Measurements from ENCODE around the gene TERB1. TPM values are rescaled to one million over a fixed set of nuclear protein-coding genes. Genes with fewer than 3 reads are reported as not detected.

TERB1 gene
- polyA plus RNA-seq, 1 donor from 2014 or later: 0.38 TPM

DNA sequence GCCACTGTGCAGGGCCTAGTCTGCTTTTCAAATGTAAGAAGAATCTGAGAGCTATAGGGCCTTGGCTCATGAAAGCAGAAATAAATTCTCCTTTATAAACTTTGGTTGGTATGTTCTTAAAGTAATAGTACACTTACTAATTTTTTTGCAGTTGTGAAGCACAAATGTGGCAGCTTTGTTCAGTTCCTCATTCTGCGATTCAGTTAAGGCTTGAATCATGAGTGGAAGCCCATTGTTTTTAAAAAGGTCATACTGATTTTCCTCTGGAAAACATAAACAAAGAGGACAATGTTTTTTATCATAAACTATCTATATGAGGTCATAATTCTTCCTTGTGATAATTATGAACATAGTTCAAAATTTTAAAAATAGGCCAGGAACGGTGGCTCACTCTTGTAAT is 26.4 kb downstream of the TERB1 start:
- H3K27me3 ChIP-seq (ENCODE audit: insufficient read depth, low read depth, low read length): no peaks in the 10 kb centered on the region
- no peak overlapping the region for H2AFZ ChIP-seq (ENCODE audit: low read depth, low read length)
- H3K36me3 ChIP-seq (ENCODE audit: insufficient read depth, low read length): no peaks in the 10 kb centered on the region
- no peaks in the 10 kb centered on the region for H3K79me2 ChIP-seq (replicated peaks; ENCODE audit: insufficient read depth, low read length)
- H3K9ac ChIP-seq (ENCODE audit: low read length): no peak overlapping the region
- H3K4me3 ChIP-seq (ENCODE audit: low read length): no peak overlapping the region
- no peaks in the 10 kb centered on the region for H3K9me3 ChIP-seq (ENCODE audit: low read length)
- H3K27ac ChIP-seq (ENCODE audit: low read length): no peak overlapping the region
- H3F3A ChIP-seq (ENCODE audit: insufficient read depth, low read length, poor library complexity, severe bottlenecking): no peaks in the 10 kb centered on the region
- H4K20me1 ChIP-seq (ENCODE audit: insufficient read depth): no peaks in the 10 kb centered on the region
- no peaks in the 10 kb centered on the region for H3K9me2 ChIP-seq (ENCODE audit: insufficient read depth, low read length)
- TF ChIP-seq, protein P1, sequence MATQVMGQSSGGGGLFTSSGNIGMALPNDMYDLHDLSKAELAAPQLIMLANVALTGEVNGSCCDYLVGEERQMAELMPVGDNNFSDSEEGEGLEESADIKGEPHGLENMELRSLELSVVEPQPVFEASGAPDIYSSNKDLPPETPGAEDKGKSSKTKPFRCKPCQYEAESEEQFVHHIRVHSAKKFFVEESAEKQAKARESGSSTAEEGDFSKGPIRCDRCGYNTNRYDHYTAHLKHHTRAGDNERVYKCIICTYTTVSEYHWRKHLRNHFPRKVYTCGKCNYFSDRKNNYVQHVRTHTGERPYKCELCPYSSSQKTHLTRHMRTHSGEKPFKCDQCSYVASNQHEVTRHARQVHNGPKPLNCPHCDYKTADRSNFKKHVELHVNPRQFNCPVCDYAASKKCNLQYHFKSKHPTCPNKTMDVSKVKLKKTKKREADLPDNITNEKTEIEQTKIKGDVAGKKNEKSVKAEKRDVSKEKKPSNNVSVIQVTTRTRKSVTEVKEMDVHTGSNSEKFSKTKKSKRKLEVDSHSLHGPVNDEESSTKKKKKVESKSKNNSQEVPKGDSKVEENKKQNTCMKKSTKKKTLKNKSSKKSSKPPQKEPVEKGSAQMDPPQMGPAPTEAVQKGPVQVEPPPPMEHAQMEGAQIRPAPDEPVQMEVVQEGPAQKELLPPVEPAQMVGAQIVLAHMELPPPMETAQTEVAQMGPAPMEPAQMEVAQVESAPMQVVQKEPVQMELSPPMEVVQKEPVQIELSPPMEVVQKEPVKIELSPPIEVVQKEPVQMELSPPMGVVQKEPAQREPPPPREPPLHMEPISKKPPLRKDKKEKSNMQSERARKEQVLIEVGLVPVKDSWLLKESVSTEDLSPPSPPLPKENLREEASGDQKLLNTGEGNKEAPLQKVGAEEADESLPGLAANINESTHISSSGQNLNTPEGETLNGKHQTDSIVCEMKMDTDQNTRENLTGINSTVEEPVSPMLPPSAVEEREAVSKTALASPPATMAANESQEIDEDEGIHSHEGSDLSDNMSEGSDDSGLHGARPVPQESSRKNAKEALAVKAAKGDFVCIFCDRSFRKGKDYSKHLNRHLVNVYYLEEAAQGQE (IDR thresholded peaks at IDR 0.05; ENCODE audit: borderline replicate concordance): no peak
- TF ChIP-seq SMC3 (conservative IDR thresholded peaks at IDR 0.05; ENCODE audit: poor library complexity) (no peak), EZH2 (IDR thresholded peaks at IDR 0.05; ENCODE audit: borderline replicate concordance, insufficient read depth, low read length, poor library complexity, severe bottlenecking) (no peak), MXI1 (conservative IDR thresholded peaks at IDR 0.05; ENCODE audit: poor library complexity, severe bottlenecking) (no peak), POLR2AphosphoS5 (IDR thresholded peaks at IDR 0.05) (no peak), TAF1 (IDR thresholded peaks at IDR 0.05; ENCODE audit: low read depth) (no peak), EP300 (conservative IDR thresholded peaks at IDR 0.05; ENCODE audit: poor library complexity, severe bottlenecking) (no peak), RAD21 (conservative IDR thresholded peaks at IDR 0.05) (no peak)
- TF ChIP-seq, protein P2, sequence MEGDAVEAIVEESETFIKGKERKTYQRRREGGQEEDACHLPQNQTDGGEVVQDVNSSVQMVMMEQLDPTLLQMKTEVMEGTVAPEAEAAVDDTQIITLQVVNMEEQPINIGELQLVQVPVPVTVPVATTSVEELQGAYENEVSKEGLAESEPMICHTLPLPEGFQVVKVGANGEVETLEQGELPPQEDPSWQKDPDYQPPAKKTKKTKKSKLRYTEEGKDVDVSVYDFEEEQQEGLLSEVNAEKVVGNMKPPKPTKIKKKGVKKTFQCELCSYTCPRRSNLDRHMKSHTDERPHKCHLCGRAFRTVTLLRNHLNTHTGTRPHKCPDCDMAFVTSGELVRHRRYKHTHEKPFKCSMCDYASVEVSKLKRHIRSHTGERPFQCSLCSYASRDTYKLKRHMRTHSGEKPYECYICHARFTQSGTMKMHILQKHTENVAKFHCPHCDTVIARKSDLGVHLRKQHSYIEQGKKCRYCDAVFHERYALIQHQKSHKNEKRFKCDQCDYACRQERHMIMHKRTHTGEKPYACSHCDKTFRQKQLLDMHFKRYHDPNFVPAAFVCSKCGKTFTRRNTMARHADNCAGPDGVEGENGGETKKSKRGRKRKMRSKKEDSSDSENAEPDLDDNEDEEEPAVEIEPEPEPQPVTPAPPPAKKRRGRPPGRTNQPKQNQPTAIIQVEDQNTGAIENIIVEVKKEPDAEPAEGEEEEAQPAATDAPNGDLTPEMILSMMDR (IDR thresholded peaks at IDR 0.05; ENCODE audit: poor library complexity, severe bottlenecking): no peak
- H3K4me2 ChIP-seq (ENCODE audit: low read length): no peak overlapping the region

DNA sequence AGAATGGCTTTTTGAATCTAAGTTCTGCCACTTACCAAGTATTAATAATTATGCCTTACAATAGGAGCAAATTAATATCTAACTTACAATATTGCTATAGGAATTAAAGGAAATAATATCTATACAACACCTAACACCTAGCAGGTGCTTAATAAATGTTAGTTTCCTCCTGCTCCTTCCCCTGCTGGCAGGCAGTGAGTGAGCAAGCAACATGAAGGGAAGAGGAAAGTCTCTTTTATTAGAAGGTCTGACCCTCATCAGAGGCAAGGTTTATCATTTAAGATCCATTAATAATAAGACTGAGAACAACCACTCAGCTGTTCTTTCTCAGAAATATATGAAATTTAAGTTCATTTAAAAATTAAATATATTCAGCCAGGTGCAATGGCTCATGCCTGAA is 43.3 kb downstream of the TERB1 start:
- H3K9me3 ChIP-seq (ENCODE audit: low read length): no peaks in the 10 kb centered on the region
- H3K9me2 ChIP-seq (ENCODE audit: insufficient read depth, low read length): no peaks in the 10 kb centered on the region
- TF ChIP-seq, protein P1 (IDR thresholded peaks at IDR 0.05; ENCODE audit: borderline replicate concordance): no peak
- TF ChIP-seq POLR2AphosphoS5 (IDR thresholded peaks at IDR 0.05) (no peak), SMC3 (conservative IDR thresholded peaks at IDR 0.05; ENCODE audit: poor library complexity) (no peak), MXI1 (conservative IDR thresholded peaks at IDR 0.05; ENCODE audit: poor library complexity, severe bottlenecking) (no peak), EZH2 (IDR thresholded peaks at IDR 0.05; ENCODE audit: borderline replicate concordance, insufficient read depth, low read length, poor library complexity, severe bottlenecking) (no peak), EP300 (conservative IDR thresholded peaks at IDR 0.05; ENCODE audit: poor library complexity, severe bottlenecking) (no peak), TAF1 (IDR thresholded peaks at IDR 0.05; ENCODE audit: low read depth) (no peak), RAD21 (conservative IDR thresholded peaks at IDR 0.05) (no peak)
- TF ChIP-seq, protein P2 (IDR thresholded peaks at IDR 0.05; ENCODE audit: poor library complexity, severe bottlenecking): no peak
- no peak overlapping the region for H2AFZ ChIP-seq (ENCODE audit: low read depth, low read length)
- H3K79me2 ChIP-seq (replicated peaks; ENCODE audit: insufficient read depth, low read length): no peaks in the 10 kb centered on the region
- no peak overlapping the region for H3K4me2 ChIP-seq (ENCODE audit: low read length)
- no peaks in the 10 kb centered on the region for H3F3A ChIP-seq (ENCODE audit: insufficient read depth, low read length, poor library complexity, severe bottlenecking)
- H3K27me3 ChIP-seq (ENCODE audit: insufficient read depth, low read depth, low read length): no peaks in the 10 kb centered on the region
- no peak overlapping the region for H3K4me3 ChIP-seq (ENCODE audit: low read length)
- H4K20me1 ChIP-seq (ENCODE audit: insufficient read depth): no peaks in the 10 kb centered on the region
- no peaks in the 10 kb centered on the region for H3K36me3 ChIP-seq (ENCODE audit: insufficient read depth, low read length)
- no peak overlapping the region for H3K27ac ChIP-seq (ENCODE audit: low read length)
- no peak overlapping the region for H3K9ac ChIP-seq (ENCODE audit: low read length)
